HG03558 (cell line): Measurements from ENCODE around the gene GRIN2A.

Experiments used
- ATAC-seq: cut with Tn5 transposase; IDR thresholded peaks from one replicate; pipeline ENCODE4 v1.9.1; 2021; ENCODE audit warnings: moderate number of reproducible peaks; ENCODE audit not compliant: unreplicated experiment; ENCODE audit errors: extremely low read depth

Gene GRIN2A

GRCh38 chr16:9843424-9844018 is 338.7 kb downstream of the GRIN2A start:
- no peak for ATAC-seq

- ATAC-seq: peak; percentile 67
Observed at GRCh38 chr16:9840761-9841665, 341.2 kb downstream of the GRIN2A start.

- no peak for ATAC-seq
Observed at GRCh38 chr16:9837481-9837880, 344.7 kb downstream of the GRIN2A start.

- no peak for ATAC-seq
Observed at GRCh38 chr16:9836118-9836736, 346.0 kb downstream of the GRIN2A start.

GRCh38 chr16:9827062-9827752 is 355.0 kb downstream of the GRIN2A start:
- no peak for ATAC-seq

GRCh38 chr16:9826656-9827055 is 355.6 kb downstream of the GRIN2A start:
- no peak for ATAC-seq

- no peak for ATAC-seq
Observed at GRCh38 chr16:9824200-9825068, 357.8 kb downstream of the GRIN2A start.

- ATAC-seq: no peak
Observed at GRCh38 chr16:9823510-9823909, 358.7 kb downstream of the GRIN2A start.

GRCh38 chr16:9821970-9822369 is 360.3 kb downstream of the GRIN2A start:
- no peak for ATAC-seq

- no peak for ATAC-seq
Observed at GRCh38 chr16:9821331-9821730, 360.9 kb downstream of the GRIN2A start.

- no peak for ATAC-seq
Observed at GRCh38 chr16:9820476-9821246, 361.6 kb downstream of the GRIN2A start.

- ATAC-seq: no peak
Observed at GRCh38 chr16:9818702-9819101, 363.5 kb downstream of the GRIN2A start.

GRCh38 chr16:9817586-9817985 is 364.6 kb downstream of the GRIN2A start:
- ATAC-seq: no peak

- no peak for ATAC-seq
Observed at GRCh38 chr16:9816644-9817043, 365.6 kb downstream of the GRIN2A start.

- ATAC-seq: no peak
Observed at GRCh38 chr16:9813665-9814064, 368.6 kb downstream of the GRIN2A start.

- ATAC-seq: no peak
Observed at GRCh38 chr16:9808210-9808609, 374.0 kb downstream of the GRIN2A start.

- no peak for ATAC-seq
Observed at GRCh38 chr16:9807302-9807701, 374.9 kb downstream of the GRIN2A start.

- ATAC-seq: no peak
Observed at GRCh38 chr16:9805109-9805508, 377.1 kb downstream of the GRIN2A start.

- no peak for ATAC-seq
Observed at GRCh38 chr16:9802160-9802559, 380.1 kb downstream of the GRIN2A start.
